GM12874 (cell line): Measurements from ENCODE around the gene KRTAP5-4.
A peak's percentile ranks its signal among the peaks of the same experiment; 100 is the strongest.
"Not testable (repeated sequence)": the region's sequence is repeated elsewhere in the genome, so short reads cannot be mapped to it uniquely, and the experiment has no call there.

Experiments used
- TF ChIP-seq, protein P1 (sequence below): IDR thresholded peaks from 2 replicates; pipeline ENCODE4 v1.5.1; 2011; ENCODE audit warnings: low read depth, mild to moderate bottlenecking, control low read depth, low read length, moderate library complexity; ENCODE audit not compliant: insufficient read depth

KRTAP5-4 gene

DNA sequence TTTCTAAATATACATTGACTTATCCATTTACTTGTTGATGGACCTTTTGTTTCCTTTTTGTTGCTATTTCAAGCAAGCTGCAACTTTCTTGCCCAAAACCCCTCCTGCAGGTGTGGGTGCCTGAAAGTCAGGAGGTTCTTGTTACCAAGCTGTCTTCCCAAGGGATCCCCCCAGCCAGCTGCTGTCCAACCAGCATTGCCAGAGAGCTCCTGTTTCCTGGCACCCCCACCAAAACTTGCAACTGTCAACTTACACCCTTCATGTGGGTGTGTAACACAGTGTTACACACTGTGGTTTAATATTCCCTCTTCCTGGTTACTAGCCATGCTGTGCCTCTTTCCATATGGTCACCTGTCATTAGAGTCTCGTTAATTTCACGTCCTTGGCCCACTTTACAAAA is 35.2 kb downstream of the KRTAP5-4 start:
- TF ChIP-seq, protein P1, sequence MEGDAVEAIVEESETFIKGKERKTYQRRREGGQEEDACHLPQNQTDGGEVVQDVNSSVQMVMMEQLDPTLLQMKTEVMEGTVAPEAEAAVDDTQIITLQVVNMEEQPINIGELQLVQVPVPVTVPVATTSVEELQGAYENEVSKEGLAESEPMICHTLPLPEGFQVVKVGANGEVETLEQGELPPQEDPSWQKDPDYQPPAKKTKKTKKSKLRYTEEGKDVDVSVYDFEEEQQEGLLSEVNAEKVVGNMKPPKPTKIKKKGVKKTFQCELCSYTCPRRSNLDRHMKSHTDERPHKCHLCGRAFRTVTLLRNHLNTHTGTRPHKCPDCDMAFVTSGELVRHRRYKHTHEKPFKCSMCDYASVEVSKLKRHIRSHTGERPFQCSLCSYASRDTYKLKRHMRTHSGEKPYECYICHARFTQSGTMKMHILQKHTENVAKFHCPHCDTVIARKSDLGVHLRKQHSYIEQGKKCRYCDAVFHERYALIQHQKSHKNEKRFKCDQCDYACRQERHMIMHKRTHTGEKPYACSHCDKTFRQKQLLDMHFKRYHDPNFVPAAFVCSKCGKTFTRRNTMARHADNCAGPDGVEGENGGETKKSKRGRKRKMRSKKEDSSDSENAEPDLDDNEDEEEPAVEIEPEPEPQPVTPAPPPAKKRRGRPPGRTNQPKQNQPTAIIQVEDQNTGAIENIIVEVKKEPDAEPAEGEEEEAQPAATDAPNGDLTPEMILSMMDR: no peak

DNA sequence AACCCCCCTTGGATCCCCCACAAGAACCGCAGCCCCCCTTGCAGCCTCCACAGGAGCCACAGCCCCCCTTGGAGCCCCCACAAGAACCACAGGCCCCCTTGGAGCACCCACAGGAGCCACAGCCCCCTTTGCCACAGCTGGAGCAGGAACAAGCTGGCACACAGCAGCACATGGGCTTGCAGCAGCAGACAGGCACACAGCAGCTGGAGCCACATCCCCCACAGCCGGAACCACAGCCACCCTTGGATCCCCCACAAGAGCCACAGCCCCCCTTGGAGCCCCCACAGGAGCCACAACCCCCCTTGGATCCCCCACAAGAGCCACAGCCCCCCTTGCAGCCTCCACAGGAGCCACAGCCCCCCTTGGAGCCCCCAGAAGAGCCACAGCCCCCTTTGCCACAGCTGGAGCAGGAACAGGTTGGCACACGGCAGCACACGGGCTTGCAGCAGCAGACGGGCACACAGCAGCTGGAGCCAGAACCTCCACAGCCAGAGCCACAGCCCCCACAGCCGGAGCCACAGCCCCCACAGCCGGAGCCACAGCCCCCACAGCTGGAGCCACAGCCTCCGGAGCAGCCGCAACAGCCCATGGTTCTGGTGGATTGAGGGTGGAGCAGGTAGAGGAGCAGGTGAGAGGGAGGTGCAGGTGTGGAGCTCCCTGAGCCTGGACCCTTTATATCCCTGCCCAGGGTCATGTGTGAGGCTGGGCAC is 37.1 kb downstream of the KRTAP5-4 start, which contains the start of gene KRTAP5-1:
TSS of gene KRTAP5-1 (minus strand) at position 623 of the 710 bp plus-strand sequence. CDS start at position 589, 34 bp downstream.
- TF ChIP-seq, protein P1: not testable (repeated sequence)

DNA sequence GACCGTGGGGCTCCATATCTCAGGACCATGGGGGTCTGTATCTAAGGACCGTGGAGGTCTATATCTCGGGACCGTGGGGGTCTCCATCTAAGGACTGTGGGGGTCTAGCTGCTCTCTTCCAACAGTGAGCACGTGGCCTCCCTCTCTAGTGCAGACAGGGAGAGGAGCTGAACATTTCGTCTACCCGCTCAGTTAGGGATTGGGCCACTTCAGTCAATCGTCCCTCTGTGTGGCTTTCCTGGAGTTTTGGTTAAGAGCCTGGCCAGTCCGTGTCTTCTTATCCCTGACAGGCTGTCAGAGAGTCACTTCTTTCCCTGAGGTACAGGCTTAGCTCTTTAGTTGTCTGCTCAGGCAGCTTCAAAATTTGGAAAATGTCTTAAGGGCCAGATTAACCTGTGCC is 40.0 kb downstream of the KRTAP5-4 start:
- TF ChIP-seq, protein P1: no peak

DNA sequence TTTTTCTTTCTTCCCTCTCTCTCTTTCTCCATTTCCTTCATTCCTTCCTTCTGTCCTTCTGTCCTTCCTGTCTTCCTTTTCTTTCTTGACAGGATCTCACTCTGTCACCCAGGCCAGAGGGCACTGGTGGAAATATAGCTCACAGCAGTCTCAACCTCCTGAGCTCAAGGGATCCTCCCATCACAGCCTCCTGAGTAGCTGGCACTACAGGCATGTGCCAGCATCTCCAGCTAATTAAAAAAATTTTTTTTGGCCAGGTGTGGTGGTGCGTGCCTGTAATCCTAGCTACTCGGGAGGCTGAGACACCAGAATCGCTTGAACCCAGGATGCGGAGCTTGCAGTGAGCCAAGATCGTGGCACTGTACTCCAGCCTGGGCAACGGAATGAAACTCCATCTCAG is 45.1 kb downstream of the KRTAP5-4 start:
- TF ChIP-seq, protein P1: no peak

DNA sequence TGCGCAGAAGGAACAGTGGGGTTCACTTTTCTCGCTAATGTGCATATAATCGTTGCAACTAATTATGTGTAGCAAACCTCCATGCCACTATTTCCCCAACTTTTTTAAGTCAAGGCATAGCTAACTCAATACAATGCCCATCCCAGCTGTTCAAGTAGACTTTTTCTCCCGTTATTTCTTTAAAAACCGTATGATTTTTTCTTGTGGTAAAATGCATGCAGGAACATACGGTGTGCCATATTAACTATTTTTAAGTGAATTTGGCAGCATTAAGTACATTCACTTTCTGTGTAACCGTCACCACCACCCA is 47.0 kb downstream of the KRTAP5-4 start:
- TF ChIP-seq, protein P1: no peak

DNA sequence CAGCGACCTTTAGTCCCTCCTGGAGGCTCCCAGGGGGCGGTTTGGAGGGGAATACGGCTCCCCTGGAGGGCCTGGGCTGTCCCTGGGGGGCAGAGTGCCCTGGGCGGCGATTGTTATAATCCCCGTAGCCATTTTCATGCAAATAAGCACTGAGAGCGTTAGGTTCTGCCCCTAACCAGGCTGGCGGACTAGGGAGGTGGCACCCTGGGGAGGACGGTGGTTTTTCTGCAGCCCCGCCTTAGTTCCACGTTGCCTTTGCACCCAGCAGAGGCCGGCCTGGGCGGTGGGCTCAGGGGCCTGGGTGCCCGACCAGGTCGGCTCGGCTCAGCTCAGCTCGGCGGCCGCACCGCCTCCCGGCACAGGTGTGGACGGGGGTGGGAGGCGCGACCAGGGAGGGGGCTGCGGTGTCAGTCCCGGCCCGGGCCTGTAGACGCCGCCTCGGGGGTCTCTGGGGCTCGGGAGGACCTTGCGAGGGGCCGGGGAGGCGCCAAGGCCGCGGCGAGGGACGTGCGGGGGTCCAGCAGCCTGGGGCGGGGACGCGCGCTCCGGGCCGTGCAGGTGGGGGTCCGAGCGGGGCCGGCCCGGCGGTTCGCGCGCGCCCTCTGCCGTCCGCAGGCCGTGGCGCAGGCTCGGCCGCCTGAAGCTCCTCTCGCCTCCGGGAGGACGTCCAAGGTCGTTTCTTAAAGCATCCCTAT is 47.6 kb downstream of the KRTAP5-4 start:
- TF ChIP-seq, protein P1: peak; percentile 92

DNA sequence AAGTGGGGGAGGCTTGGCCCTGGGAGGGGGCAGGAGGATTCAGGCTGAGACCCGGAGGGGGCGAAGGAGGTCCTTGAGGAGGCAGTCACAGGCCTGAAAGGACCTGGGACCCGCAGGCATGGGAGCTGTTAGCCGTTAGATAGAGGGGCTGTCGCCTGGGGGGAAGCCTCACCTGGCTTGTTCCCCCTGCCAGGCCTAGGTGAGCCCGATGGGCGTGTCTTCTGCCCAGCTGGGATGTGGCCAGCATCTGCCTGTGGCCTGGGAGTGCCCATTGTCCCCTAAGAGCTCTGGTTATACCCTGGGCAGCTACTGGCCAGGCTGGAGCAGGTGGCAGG is 48.1 kb downstream of the KRTAP5-4 start:
- TF ChIP-seq, protein P1: no peak
